D721Med (cell line): Measurements from ENCODE around the gene GNL2.
A peak's percentile ranks its signal among the peaks of the same experiment; 100 is the strongest.

ENCODE experiments used
- DNase-seq: peaks from one replicate; pipeline ENCODE4 v3.0.0; 2011; ENCODE audit warnings: low spot score; ENCODE audit not compliant: insufficient read length
- FAIRE-seq: peaks from 2 replicates; lab custom pipeline; 2011; peaks lifted over from hg19 to GRCh38; lab: Jason Lieb, UNC
- TF ChIP-seq, protein P1 (sequence below): IDR thresholded peaks from 2 replicates; pipeline ENCODE4 v1.5.1; 2012; ENCODE audit warnings: mild to moderate bottlenecking, control low read depth; ENCODE audit not compliant: insufficient read depth; ENCODE audit errors: missing control alignments

The GNL2 gene

DNA sequence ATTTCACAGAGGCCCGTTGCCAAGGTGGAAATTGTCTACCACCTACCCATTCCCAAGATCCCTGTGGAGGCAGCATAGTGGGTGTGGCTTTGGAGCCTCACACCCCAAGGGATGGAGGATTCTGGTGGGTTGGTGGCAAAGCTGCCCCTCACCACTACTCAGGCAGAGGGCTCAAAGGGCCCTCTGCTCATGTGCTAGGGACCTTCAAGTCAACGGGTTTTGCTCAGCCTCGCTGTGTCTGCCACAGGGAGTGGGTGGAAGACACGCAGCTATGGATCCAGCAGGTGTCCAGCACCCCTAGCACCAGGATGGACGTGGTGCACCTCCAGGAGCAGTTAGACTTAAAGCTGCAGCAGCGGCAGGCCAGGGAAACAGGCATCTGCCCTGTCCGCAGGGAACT is 36.7 kb downstream of the GNL2 start:
- DNase-seq, result no peak
- no peak for FAIRE-seq
- TF ChIP-seq, protein P1, sequence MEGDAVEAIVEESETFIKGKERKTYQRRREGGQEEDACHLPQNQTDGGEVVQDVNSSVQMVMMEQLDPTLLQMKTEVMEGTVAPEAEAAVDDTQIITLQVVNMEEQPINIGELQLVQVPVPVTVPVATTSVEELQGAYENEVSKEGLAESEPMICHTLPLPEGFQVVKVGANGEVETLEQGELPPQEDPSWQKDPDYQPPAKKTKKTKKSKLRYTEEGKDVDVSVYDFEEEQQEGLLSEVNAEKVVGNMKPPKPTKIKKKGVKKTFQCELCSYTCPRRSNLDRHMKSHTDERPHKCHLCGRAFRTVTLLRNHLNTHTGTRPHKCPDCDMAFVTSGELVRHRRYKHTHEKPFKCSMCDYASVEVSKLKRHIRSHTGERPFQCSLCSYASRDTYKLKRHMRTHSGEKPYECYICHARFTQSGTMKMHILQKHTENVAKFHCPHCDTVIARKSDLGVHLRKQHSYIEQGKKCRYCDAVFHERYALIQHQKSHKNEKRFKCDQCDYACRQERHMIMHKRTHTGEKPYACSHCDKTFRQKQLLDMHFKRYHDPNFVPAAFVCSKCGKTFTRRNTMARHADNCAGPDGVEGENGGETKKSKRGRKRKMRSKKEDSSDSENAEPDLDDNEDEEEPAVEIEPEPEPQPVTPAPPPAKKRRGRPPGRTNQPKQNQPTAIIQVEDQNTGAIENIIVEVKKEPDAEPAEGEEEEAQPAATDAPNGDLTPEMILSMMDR, result no peak

DNA sequence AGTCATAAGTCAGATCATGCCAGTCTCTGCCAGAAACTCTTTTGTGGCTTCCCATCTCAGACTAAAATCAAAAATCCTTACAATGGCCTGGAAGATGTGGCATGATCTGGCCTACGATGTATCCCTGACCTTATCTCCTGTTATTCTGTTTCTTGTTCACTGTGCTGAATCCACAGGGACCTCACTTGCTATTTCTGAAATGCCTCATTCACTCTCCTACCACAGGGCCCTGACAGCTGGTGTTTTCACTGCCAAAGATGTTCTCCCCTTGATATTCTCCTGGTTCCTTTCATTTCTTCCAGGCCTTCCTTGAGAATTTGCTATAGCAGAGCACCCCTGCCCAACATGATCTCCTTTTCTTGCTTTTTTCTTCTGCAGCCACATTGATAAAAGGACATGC is 37.3 kb downstream of the GNL2 start:
- FAIRE-seq (no peak), DNase-seq (no peak)
- TF ChIP-seq, protein P1, result no peak

DNA sequence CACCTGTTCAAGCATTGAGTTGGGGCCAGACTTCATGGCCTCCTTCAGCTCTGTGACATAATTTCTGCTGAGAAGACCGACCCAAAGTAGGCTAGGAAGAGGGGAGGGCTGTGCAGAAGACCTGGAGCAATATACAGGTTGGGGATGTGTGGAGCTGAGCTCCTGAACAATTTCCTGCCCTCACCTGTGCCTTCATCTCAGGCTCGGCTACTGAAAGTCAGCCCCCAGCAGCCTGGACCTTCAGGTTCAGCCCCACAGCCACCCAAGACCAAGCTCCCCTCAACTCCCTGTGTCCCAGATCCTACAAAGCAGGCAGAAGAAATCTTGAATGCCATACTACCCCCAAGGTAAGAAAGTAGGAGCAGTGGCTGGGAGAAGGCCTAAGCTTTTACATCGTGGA is 38.3 kb downstream of the GNL2 start:
- TF ChIP-seq, protein P1, result no peak
- DNase-seq, result no peak
- no peak for FAIRE-seq

DNA sequence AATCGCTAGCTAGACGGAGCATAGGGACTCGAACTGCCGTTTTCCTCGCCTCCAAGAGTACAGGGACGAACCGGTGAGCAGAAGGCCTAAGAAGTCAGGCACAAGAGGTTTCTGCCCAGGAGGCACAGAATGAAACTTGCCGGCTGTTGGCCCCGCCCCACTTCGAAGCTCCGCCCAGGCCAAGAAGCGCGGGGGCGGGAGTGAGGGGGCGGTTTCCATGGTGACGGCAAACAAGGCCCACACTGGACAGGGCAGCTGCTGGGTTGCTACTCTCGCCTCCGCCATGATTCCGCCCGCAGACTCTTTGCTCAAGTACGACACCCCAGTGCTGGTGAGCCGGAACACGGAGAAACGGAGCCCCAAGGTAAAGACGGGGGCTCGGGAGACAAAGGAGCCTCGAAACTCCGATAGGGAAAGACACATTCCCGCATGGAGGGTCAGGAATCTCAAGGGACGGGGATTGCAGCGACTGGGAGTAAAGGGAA is 39.0 kb downstream of the GNL2 start, which contains the start of gene DNALI1:
DNALI1 (plus strand) TSS at position 229 of the 485 bp plus-strand sequence; CDS start at position 284, 55 bp downstream.
- TF ChIP-seq, protein P1, result no peak
- FAIRE-seq, result no peak
- peak; percentile 63 for DNase-seq

DNA sequence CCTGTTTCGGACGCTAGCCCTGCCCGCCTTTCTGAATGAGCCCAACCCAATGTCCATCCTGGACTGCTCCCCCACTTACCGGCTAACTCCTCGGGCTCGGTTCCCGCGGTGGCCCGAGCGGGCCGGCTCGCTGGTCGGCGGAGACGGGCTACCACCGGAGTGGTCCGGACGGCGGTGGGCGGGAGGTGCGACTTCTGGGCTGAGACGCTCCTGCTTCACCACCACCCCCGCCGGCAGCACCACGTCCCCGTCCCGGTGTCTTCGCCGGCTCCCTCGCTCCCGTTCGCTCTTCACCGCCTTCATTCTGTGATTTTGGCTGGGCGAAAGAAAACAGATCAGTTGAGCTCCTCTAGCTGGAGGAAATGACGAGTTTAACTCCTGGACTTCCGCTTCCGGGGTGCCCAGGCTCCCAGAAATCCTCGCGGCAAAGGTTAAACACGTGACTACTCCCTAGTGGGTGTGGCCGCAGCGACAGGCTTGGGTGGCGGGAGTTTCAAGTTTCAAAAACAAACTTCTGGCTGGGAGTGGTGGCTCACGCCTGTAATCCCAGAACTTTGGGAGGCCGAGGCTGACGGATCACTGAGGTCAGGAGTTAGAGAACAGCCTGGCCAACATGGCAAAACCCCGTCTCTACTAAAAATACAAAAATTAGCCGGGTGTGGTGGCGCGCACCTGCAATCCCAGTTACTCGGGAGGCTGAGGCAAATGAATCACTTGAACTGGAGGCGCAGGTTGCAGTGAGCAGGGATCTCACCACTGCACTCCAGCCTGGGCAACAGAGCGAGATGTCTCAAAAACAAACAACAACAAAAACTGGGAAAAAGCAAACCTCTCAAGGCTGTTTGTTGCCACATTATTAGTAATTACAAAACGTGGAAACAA is 41.6 kb downstream of the GNL2 start, which contains the start of gene SNIP1:
SNIP1 (minus strand) TSS at position 367 of the 882 bp plus-strand sequence; CDS start at position 303, 64 bp downstream.
- TF ChIP-seq, protein P1, result no peak
- no peak for FAIRE-seq
- DNase-seq, result peak; percentile 89

DNA sequence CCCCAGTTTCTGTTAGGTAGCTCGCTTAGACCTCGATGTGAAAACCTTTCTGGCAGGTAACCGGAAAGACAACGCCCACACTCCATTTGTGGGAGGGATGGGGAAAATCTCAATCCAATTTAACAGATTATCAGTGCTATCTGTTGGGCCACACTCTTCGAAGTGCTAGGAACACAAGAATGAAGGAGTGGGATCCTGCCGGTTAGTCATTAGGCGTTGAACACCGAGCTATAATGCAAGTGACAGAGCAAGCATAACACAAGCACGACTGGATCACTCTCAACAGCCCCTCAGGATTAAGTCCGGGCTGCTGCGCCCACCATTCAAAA is 42.2 kb downstream of the GNL2 start:
- DNase-seq (no peak), FAIRE-seq (no peak)
- TF ChIP-seq, protein P1, result no peak

DNA sequence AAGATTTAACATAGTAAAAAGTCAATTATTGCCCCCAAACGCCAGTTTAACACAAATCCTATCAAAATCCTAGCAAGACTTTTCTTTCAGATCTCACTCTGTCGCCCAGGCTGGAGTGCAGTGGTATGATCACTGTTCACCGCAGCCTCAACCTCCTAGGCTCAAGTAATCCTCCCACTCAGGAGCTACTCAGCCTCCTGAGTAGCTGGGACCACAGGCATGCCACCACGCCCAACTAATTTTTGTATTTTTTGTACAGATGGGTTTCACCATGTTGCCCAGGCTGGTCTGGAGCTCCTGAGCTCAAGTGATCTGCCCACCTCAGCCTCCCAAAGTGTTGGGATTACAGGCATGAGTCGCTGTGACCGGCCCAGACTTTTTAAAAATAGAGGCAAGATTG is 46.4 kb downstream of the GNL2 start:
- FAIRE-seq, result no peak
- DNase-seq, result no peak
- TF ChIP-seq, protein P1, result no peak
